ENCODE data around the gene THUMPD3.

Gene THUMPD3

DNA sequence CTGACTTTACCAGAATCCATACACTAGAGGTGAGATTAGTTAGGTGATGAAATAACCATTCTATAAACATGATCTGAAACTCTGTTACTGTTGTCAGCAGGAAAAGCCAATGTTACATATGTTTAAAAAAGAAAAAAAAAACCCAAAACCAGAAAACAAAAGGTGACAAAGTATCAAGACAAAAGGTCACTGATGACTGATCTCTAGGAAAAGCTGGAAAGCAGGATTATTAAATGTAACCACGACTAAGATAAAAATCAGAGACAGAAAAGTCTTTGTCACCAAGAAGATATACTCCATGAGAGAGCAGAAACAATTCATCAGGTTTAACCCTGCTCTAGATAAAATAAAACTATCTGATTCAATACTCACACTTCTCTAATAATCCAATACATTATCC is 29.2 kb downstream of the THUMPD3 start:
- Histone ChIP-seq H3K36me3 (ENCODE audit: control insufficient read depth, insufficient read depth, low read length) (peaks cover 27% of the 10 kb centered on the region), H3K4me1 (ENCODE audit: control insufficient read depth, insufficient read depth, low read length) (peaks cover 15% of the 10 kb centered on the region), H3K9ac (ENCODE audit: low read length) (no peak overlapping the region), H3K27me3 (ENCODE audit: control insufficient read depth, insufficient read depth, low read length) (no peaks in the 10 kb centered on the region), H3K27ac (ENCODE audit: low read depth, low read length) (no peak overlapping the region), H3K4me3 (ENCODE audit: low read length) (no peak overlapping the region)

DNA sequence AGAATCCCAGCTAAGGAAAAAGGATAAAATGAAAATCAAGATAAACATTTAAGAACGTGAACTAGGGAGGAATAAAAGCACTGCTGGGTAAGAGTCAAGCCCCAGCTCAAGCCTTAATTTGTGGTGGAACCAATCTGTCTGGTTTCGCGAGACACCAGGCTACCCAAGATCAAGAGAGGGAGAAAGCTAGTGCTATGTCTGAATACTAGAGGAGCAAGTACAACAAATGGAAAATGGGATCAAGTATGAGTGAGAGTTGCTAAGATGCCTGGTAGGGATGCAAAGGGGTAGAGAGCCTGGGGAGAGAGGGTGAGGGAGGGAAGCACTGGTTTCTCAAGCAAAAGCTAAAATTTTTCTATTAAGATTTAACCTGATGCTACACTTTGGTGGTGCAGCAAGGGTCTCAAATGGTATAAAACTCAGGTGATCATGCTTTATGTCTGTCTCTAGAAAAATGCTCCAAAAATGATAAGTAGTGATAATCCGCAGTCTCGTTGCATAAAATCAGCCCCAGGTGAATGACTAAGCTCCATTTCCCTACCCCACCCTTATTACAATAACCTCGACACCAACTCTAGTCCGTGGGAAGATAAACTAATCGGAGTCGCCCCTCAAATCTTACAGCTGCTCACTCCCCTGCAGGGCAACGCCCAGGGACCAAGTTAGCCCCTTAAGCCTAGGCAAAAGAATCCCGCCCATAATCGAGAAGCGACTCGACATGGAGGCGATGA is 32.9 kb downstream of the THUMPD3 start:
- Histone ChIP-seq H3K27me3 (ENCODE audit: control insufficient read depth, insufficient read depth, low read length) (no peaks in the 10 kb centered on the region), H3K4me3 (ENCODE audit: low read length) (peak overlapping the region; percentile 85), H3K4me1 (ENCODE audit: control insufficient read depth, insufficient read depth, low read length) (peaks cover 32% of the 10 kb centered on the region), H3K9ac (ENCODE audit: low read length) (peak overlapping the region; percentile 69), H3K36me3 (ENCODE audit: control insufficient read depth, insufficient read depth, low read length) (peaks cover 7% of the 10 kb centered on the region), H3K27ac (ENCODE audit: low read depth, low read length) (peak overlapping the region; percentile 99)

DNA sequence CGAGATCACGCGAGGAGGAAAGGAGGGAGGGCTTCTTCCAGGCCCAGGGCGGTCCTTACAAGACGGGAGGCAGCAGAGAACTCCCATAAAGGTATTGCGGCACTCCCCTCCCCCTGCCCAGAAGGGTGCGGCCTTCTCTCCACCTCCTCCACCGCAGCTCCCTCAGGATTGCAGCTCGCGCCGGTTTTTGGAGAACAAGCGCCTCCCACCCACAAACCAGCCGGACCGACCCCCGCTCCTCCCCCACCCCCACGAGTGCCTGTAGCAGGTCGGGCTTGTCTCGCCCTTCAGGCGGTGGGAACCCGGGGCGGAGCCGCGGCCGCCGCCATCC is 33.4 kb downstream of the THUMPD3 start:
- H3K27me3 ChIP-seq (ENCODE audit: control insufficient read depth, insufficient read depth, low read length): no peaks in the 10 kb centered on the region
- peaks cover 37% of the 10 kb centered on the region for H3K4me1 ChIP-seq (ENCODE audit: control insufficient read depth, insufficient read depth, low read length)
- H3K4me3 ChIP-seq (ENCODE audit: low read length): peak overlapping the region; percentile 85
- H3K36me3 ChIP-seq (ENCODE audit: control insufficient read depth, insufficient read depth, low read length): peaks cover 2% of the 10 kb centered on the region
- peak overlapping the region; percentile 99 for H3K27ac ChIP-seq (ENCODE audit: low read depth, low read length)
- peak overlapping the region; percentile 69 for H3K9ac ChIP-seq (ENCODE audit: low read length)

DNA sequence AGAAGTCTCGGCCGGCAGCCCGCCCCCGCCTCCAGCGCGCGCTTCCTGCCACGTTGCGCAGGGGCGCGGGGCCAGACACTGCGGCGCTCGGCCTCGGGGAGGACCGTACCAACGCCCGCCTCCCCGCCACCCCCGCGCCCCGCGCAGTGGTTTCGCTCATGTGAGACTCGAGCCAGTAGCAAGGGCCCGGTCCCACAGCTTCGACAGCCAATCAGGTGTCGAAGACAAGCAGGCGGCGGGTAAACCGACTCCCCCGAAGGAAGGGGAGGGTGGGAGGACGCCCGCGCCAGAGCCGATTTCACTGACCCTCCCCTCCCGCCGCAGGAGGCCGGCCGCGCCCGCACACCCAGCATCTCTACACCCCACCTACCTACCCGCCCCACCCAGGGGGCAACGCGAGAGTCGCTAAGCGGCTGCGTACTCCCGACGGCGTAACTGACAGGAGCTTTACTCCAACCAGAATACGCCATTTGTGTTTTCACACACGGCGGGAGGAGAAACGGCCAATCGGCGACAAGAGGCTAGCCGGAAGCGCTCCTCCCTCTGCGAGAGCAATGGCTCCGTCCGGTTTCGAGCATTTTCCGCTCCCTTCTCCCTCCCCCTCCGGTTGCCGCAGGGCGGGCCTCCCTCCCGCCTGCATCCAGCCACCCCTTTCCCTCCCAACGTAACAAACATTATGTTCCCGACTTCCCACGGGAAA is 33.9 kb downstream of the THUMPD3 start:
- H3K4me1 ChIP-seq (ENCODE audit: control insufficient read depth, insufficient read depth, low read length): peaks cover 40% of the 10 kb centered on the region
- peak overlapping the region; percentile 99 for H3K27ac ChIP-seq (ENCODE audit: low read depth, low read length)
- H3K36me3 ChIP-seq (ENCODE audit: control insufficient read depth, insufficient read depth, low read length): no peaks in the 10 kb centered on the region
- H3K27me3 ChIP-seq (ENCODE audit: control insufficient read depth, insufficient read depth, low read length): no peaks in the 10 kb centered on the region
- H3K4me3 ChIP-seq (ENCODE audit: low read length): peak overlapping the region; percentile 85
- peak overlapping the region; percentile 90 for H3K9ac ChIP-seq (ENCODE audit: low read length)

DNA sequence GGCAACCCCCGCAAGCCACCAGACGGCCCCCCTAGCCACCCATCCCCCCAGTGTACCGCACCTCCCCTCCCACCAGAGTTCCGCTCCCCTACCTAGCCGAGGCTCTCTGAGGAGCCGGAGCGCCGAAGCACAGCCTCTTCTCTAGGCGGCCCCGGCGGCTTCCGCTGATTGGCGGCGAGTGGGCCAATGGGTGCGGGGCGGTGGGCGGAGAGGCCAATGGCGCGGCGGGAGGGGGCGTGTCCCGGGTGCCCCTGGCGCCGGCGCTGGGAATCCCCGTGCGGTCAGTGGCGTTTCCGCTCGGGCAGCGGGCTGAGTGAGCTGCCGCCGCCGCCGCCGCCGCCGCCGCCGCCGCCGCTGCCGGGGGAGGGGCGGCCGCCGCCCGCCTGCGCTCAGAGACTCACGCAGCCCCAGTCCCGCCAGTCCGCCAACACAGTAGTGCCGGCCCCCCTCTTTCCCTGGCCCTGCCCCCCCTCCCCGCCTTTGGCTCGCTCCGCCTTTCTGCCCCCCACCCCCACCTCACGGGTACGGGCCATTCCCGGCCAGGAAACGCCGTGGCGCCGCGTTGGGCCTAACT is 34.6 kb downstream of the THUMPD3 start, which contains the start of gene SETD5:
TSS of gene SETD5 (plus strand) at position 284 of the 574 bp plus-strand sequence. CDS start 31,324 bp downstream, outside the sequence.
- no peaks in the 10 kb centered on the region for H3K36me3 ChIP-seq (ENCODE audit: control insufficient read depth, insufficient read depth, low read length)
- H3K4me3 ChIP-seq (ENCODE audit: low read length): peak within 1 kb of the TSS; percentile 89
- peaks cover 47% of the 10 kb centered on the region for H3K4me1 ChIP-seq (ENCODE audit: control insufficient read depth, insufficient read depth, low read length)
- no peaks in the 10 kb centered on the region for H3K27me3 ChIP-seq (ENCODE audit: control insufficient read depth, insufficient read depth, low read length)
- peak within 1 kb of the TSS; percentile 99 for H3K27ac ChIP-seq (ENCODE audit: low read depth, low read length)
- peak within 1 kb of the TSS; percentile 95 for H3K9ac ChIP-seq (ENCODE audit: low read length)

DNA sequence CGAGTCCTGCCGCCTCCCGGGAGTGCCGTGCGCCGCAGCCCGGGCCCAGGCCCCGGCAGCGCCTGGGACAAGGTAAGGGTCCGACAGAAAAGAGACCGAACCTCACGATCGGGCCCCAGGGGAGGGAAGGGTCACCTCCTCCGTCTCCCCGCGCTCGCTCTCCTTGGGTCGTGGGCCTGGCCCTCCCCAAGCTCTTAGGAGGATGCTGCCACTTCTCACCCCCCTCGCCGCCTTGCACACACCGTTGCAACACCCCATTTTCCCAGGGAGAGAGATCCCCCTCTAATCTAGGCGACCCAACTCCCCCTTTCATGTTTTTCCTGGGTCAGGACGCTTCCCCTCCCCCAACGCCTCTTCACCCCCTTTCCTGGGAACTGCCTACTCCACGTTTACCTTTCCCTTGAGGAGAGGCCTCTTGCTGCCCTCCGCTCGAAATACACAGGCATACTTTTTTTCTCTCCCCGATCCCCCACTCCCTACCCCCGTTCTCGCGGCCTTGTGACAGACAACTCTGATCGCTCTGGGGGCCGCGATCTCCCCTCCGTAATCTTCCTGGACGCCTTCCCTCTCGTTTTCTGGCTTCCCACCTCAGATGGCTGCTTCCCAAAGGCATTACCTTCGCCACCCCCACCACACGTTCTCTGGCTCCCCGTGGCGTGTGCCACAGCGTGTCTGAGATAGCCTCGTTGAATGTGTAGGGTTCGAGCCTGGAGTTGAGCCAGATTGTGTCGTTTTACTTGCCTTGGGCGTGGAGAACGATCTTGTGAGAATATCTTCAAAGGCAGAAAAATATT is 35.2 kb downstream of the THUMPD3 start:
- peak overlapping the region; percentile 97 for H3K27ac ChIP-seq (ENCODE audit: low read depth, low read length)
- H3K9ac ChIP-seq (ENCODE audit: low read length): peak overlapping the region; percentile 95
- no peaks in the 10 kb centered on the region for H3K27me3 ChIP-seq (ENCODE audit: control insufficient read depth, insufficient read depth, low read length)
- H3K4me1 ChIP-seq (ENCODE audit: control insufficient read depth, insufficient read depth, low read length): peaks cover 53% of the 10 kb centered on the region
- peak overlapping the region; percentile 89 for H3K4me3 ChIP-seq (ENCODE audit: low read length)
- no peaks in the 10 kb centered on the region for H3K36me3 ChIP-seq (ENCODE audit: control insufficient read depth, insufficient read depth, low read length)

DNA sequence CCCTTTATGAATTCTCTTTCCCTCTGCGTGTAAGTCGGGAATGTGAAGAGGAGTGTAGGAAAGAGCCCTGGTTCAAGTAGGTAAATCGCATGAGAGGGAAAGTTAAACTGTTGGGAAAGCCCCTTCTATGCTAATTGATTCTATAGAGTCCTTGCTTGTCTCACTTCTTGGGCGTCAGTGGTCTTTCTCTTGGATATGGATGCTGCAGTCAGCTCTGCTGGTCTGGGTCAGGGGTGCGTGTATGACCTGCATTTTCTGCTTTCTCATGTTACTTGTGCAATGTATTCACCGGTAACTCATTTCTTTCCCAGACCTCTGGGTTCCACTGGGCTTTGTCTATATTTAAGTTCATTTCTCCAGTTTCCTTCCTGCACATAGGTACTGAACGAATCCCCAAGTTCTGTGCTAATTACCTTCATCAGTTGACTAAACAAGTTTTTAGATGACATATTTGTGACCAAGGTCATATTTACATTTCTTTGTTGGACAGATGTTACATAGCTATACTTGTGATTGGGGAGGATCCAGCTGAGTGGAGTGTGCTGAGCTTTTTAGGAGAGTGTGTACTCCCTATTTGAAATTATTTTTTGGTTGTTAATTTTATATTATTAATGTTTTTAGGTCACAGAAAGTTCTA is 36.0 kb downstream of the THUMPD3 start:
- peak overlapping the region; percentile 95 for H3K9ac ChIP-seq (ENCODE audit: low read length)
- H3K36me3 ChIP-seq (ENCODE audit: control insufficient read depth, insufficient read depth, low read length): no peaks in the 10 kb centered on the region
- H3K27me3 ChIP-seq (ENCODE audit: control insufficient read depth, insufficient read depth, low read length): no peaks in the 10 kb centered on the region
- H3K27ac ChIP-seq (ENCODE audit: low read depth, low read length): peak overlapping the region; percentile 97
- peaks cover 60% of the 10 kb centered on the region for H3K4me1 ChIP-seq (ENCODE audit: control insufficient read depth, insufficient read depth, low read length)
- peak overlapping the region; percentile 89 for H3K4me3 ChIP-seq (ENCODE audit: low read length)

DNA sequence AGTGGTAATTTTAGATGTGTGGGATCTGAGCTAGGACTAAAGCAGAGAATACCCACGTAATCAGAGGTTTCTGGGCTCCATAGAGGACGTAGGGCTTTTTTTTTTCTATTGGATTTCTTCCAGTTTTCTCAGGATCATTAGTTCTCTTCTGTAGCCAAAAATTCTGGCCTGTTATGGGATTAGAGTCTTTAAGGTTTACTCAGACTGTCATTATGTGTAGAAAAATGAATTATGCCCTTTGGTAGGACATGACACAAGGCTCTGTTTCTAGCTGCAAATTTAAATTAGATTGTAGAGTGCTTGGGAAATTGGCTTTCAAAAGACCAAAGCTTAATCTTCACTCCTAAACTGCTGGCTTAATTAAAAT is 36.5 kb downstream of the THUMPD3 start:
- peaks cover 63% of the 10 kb centered on the region for H3K4me1 ChIP-seq (ENCODE audit: control insufficient read depth, insufficient read depth, low read length)
- no peaks in the 10 kb centered on the region for H3K36me3 ChIP-seq (ENCODE audit: control insufficient read depth, insufficient read depth, low read length)
- H3K9ac ChIP-seq (ENCODE audit: low read length): no peak overlapping the region
- no peaks in the 10 kb centered on the region for H3K27me3 ChIP-seq (ENCODE audit: control insufficient read depth, insufficient read depth, low read length)
- H3K27ac ChIP-seq (ENCODE audit: low read depth, low read length): peak overlapping the region; percentile 97
- H3K4me3 ChIP-seq (ENCODE audit: low read length): peak overlapping the region; percentile 89

DNA sequence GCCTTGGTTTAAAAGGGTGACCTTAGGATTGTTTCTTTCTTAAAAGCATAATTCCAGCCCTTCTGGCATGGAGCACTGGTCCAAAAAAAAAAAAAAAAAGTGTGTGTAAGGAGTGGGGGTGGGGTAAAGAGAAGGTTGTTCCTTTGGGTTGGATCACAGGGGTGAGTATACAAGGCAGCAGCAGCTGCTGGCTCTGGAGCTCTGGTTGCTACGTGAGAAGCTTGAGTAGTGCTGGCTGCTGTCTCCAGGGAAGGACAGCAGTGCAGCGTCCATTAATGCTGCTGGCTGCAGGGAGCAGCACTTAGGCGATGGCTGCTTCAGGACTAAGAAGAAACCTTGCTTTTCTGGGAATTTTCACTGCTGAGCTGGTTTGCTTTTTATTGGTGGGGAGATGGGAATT is 36.9 kb downstream of the THUMPD3 start:
- H3K27ac ChIP-seq (ENCODE audit: low read depth, low read length): peak overlapping the region; percentile 97
- no peaks in the 10 kb centered on the region for H3K27me3 ChIP-seq (ENCODE audit: control insufficient read depth, insufficient read depth, low read length)
- H3K9ac ChIP-seq (ENCODE audit: low read length): peak overlapping the region; percentile 27
- peaks cover 63% of the 10 kb centered on the region for H3K4me1 ChIP-seq (ENCODE audit: control insufficient read depth, insufficient read depth, low read length)
- H3K4me3 ChIP-seq (ENCODE audit: low read length): peak overlapping the region; percentile 89
- no peaks in the 10 kb centered on the region for H3K36me3 ChIP-seq (ENCODE audit: control insufficient read depth, insufficient read depth, low read length)

DNA sequence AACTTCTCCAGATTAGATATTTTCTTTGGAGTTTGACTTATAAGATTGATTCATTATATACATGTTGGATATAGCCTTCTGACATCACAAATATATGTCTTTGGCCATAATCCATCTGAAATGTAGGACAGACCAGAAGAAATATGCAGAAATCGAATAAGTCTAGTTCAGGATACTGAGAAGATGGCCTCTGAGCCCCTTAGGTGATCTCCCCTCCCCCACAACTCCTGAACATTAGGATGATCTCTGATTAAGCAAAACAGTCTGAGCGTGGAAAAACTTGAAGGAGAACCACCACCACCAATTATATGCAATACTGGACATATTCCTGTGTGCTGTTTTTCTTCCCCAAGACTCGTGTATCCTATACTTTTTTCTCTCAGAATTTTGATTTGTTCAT is 37.8 kb downstream of the THUMPD3 start:
- H3K4me3 ChIP-seq (ENCODE audit: low read length): peak overlapping the region; percentile 1
- H3K27me3 ChIP-seq (ENCODE audit: control insufficient read depth, insufficient read depth, low read length): no peaks in the 10 kb centered on the region
- no peaks in the 10 kb centered on the region for H3K36me3 ChIP-seq (ENCODE audit: control insufficient read depth, insufficient read depth, low read length)
- no peak overlapping the region for H3K9ac ChIP-seq (ENCODE audit: low read length)
- H3K4me1 ChIP-seq (ENCODE audit: control insufficient read depth, insufficient read depth, low read length): peaks cover 60% of the 10 kb centered on the region
- H3K27ac ChIP-seq (ENCODE audit: low read depth, low read length): peak overlapping the region; percentile 67

DNA sequence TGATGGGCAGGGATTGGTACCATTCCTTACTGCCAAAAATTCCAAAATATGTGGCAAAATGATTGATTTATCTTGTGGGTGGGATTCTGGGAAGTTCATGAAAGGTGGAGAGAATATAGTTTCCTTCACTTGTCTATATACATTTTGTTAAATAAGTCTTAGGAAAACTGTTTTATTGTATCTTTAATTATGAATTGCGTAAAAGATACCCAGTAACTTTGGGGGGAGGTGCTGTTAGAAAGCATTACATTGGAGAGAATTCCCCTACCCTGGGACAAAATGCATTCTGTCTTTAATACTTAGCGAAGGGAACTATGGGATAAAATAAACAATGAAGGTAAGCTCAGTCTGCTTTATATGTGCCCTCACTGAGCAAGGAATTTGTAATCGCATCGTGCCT is 39.1 kb downstream of the THUMPD3 start:
- Histone ChIP-seq H3K27me3 (ENCODE audit: control insufficient read depth, insufficient read depth, low read length) (no peaks in the 10 kb centered on the region), H3K4me3 (ENCODE audit: low read length) (no peak overlapping the region), H3K4me1 (ENCODE audit: control insufficient read depth, insufficient read depth, low read length) (peaks cover 60% of the 10 kb centered on the region), H3K36me3 (ENCODE audit: control insufficient read depth, insufficient read depth, low read length) (no peaks in the 10 kb centered on the region), H3K27ac (ENCODE audit: low read depth, low read length) (peak overlapping the region; percentile 49), H3K9ac (ENCODE audit: low read length) (no peak overlapping the region)

Measured in rectal smooth muscle tissue (tissue), 1 donor.